ENCODE data around the gene FAM161B.
A peak's percentile ranks its signal among the peaks of the same experiment; 100 is the strongest.
"Not testable (repeated sequence)": the region's sequence is repeated elsewhere in the genome, so short reads cannot be mapped to it uniquely, and the experiment has no call there.

Gene FAM161B

GRCh38 chr14:73944432-73945158 is 5.3 kb downstream of the FAM161B start:
- DNase-seq: no peak

GRCh38 chr14:73943083-73943482 is 6.8 kb downstream of the FAM161B start:
- no peak for DNase-seq

- DNase-seq: no peak
Observed at GRCh38 chr14:73942180-73942579, 7.7 kb downstream of the FAM161B start.

GRCh38 chr14:73937012-73937411 is 12.9 kb downstream of the FAM161B start:
- DNase-seq: no peak

GRCh38 chr14:73936548-73936947 is 13.3 kb downstream of the FAM161B start:
- no peak for DNase-seq

- DNase-seq: no peak
Observed at GRCh38 chr14:73935666-73936065, 14.2 kb downstream of the FAM161B start.

- no peak for DNase-seq
Observed at GRCh38 chr14:73924337-73924736, 25.6 kb downstream of the FAM161B start.

- not testable (repeated sequence) for DNase-seq
Observed at GRCh38 chr14:73919457-73919856, 30.4 kb downstream of the FAM161B start.

GRCh38 chr14:73916324-73916723 is 33.6 kb downstream of the FAM161B start:
- DNase-seq: no peak

- DNase-seq: no peak
Observed at GRCh38 chr14:73913256-73913655, 36.6 kb downstream of the FAM161B start.

GRCh38 chr14:73909681-73910080 is 40.2 kb downstream of the FAM161B start:
- DNase-seq: no peak

GRCh38 chr14:73903028-73903427 is 46.9 kb downstream of the FAM161B start:
- DNase-seq: no peak

GRCh38 chr14:73896521-73896920 is 53.4 kb downstream of the FAM161B start:
- no peak for DNase-seq

GRCh38 chr14:73895939-73896338 is 54.0 kb downstream of the FAM161B start:
- DNase-seq: peak in 1 of 51 donors; percentile 28

- not testable (repeated sequence) for DNase-seq
Observed at GRCh38 chr14:73894180-73894687, 55.7 kb downstream of the FAM161B start.

- no peak for DNase-seq
Observed at GRCh38 chr14:73889376-73889775, 60.5 kb downstream of the FAM161B start.

- DNase-seq: no peak
Observed at GRCh38 chr14:73888971-73889370, 60.9 kb downstream of the FAM161B start.

GRCh38 chr14:73888460-73888725 is 61.5 kb downstream of the FAM161B start:
- no peak for DNase-seq

- no peak for DNase-seq
Observed at GRCh38 chr14:73887694-73888459, 62.0 kb downstream of the FAM161B start.

GRCh38 chr14:73887318-73887616 is 62.6 kb downstream of the FAM161B start:
- DNase-seq: no peak

- DNase-seq: peak; percentile 57 to 93 (median 86)
Observed at GRCh38 chr14:73886449-73887317, 63.2 kb downstream of the FAM161B start, which contains the start of gene ZNF410. Gene ZNF410 (plus strand): TSS chr14:73886859. CDS start chr14:73892176, 5,317 bp downstream.
